DMS153 (cell line): ENCODE results near the gene CST6.
"Not testable (repeated sequence)": the region's sequence is repeated elsewhere in the genome, so short reads cannot be mapped to it uniquely, and the experiment has no call there.

Experiments used
- DNase-seq: peaks from one replicate; lab custom pipeline; 2025; lab: John Stamatoyannopoulos, UW

CST6 gene

DNA sequence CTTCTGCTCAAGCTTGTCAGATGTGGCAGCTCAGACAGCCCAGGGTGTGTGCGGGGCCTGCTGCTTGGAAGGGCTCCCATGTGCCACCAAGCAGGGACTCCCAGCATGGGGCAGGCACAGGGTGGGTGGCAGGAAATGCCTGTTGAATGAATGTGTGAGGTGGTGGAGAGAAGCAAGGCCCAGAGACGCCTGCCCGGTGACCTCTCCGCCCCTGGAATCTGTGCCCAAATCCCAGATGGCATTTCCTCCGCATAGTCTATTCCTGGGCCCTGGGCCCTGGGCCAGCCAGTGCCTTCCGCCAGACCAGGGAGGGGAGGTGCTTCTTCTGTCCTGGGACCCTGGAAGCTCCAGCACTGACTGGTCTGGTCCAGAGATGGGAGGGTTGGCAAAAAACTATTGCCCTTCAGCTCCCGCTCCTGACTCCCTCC is 3.7 kb downstream of the CST6 start:
- no peak for DNase-seq

DNA sequence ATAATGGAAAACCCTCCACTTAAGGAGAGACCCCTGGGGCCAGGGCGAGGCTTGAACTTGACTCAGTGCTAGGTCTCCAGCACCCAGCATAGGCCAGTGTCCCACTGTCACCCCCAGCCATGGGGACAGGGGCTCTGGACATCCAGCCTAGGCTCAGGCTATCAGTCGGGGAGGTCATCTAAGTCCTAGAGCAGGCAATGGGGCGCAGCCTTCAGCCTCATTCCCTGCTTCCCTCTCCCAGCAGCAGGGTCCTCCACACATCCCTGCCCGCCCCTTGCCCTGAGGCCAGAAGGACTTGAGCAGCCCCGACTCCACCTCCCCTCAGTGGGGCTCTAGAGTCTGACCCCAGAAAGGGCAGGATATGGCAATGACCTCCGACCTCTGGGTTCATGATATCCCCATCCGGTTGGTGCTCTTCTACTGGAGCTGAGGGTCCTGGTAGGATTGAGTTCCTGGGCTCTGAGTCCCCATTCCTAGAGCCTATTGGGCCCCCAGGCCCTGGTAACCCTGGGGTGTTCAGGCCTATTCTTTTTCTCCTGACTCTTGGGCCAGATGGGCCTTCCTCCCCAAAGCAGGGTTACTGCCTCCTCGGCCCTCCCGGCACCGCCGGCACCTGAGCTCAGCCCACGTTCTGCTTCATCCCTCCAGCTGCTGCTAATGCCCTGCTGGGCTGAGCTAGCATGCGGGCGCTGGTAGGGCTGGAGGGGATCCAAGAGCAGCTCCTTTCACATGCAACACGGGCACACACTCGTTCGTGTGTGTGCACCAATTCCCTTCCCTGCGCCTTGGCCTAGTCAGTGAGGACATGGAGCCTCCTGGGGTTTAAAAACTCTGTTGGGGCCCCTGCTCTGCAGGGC is 4.4 kb downstream of the CST6 start:
- no peak for DNase-seq

- no peak for DNase-seq
Measured at GRCh38 chr11:66016793-66017177, 5.0 kb downstream of the CST6 start.

- no peak for DNase-seq
Measured at GRCh38 chr11:66017321-66017720, 5.5 kb downstream of the CST6 start.

DNA sequence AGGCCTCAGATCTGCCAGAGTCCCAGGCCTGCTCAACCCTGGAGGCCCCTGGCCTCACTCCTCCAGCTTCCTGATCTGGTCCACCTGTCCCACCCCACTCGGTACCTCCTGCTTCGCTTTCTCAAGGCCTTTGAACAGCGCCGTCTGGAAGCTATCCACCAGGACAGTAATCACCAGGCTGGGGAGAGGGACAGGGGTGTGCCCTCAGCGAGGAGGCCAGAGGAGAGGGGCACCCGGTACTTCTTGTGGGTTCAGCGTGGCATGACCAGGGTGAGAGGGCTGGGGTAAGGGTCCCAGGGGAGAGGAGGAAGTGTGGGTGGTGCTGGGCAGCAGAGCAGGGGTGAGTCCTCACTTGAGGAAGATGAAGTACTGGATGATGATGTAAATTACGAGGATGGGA is 8.4 kb downstream of the CST6 start:
- no peak for DNase-seq

GRCh38 chr11:66020618-66021357 is 9.0 kb downstream of the CST6 start:
- no peak for DNase-seq

- peak; percentile 12 for DNase-seq
Measured at GRCh38 chr11:66022401-66023185, 10.8 kb downstream of the CST6 start.

GRCh38 chr11:66023186-66023440 is 11.3 kb downstream of the CST6 start:
- not testable (repeated sequence) for DNase-seq

DNA sequence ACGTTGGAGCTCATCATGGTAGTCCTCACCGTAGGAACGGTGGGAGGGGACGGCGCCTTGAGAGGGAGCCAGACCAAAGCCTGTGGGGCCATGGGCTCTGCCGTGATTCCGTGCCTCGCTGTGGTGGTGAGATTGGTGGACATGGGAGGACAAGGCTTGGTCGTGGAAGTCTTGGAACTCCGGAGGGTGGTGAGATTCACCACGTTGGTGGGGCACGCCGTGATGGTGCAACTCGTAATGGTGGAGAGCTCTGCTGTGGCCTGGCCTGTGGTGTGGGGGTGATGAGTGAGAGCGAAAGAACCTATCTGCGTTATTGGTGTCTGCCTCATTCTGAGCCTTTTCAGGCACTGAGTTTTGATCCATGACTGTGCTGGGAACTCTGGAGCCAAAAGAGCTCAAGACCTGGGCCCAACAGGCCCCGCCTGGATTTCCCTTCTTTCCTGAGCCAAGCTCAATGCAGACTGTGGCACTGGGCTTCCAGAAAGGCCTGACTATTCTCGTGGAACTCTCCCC is 14.3 kb downstream of the CST6 start, which contains the start of gene CATSPER1:
Gene CATSPER1, minus strand, starts transcription at position 463 of the 513 bp plus-strand sequence. Its CDS starts 100 bp downstream, at position 363.
- no peak for DNase-seq

DNA sequence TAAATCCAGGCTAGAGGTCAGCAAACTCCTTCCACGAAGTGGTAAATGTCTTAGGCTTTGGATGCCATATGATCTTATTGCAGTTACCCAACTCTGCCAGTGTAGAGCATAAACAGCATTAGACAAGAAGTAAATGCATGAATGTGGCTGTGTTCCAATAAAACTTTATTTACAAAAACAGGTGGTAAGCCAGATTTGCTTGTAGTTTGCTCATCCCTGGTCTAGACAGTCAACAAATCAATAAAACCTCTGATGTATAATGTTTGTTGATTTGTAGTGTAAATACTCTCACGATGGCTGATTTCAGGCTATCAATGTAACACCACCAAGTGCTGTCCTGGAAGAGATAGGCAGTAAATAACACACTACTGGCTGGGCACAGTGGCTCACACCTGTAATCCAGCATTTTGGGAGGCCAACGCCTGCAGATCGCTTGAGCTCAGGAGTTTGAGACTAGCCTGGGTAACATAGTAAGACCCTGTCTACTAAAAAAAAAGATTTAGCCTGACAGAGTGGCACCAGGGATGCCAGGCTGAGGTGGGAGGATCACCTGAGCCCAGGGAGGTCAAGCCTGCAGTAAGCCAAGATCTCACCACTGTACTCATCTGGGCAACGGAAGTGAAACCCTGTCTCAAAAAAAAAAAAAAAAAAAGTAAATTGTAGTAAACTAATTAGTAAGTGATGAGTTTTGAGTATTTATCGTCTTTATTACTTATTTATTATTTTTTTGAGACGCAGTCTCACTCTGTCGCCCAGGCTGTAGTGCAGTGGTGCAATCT is 21.3 kb downstream of the CST6 start:
- no peak for DNase-seq

- no peak for DNase-seq
Measured at GRCh38 chr11:66035653-66036333, 24.0 kb downstream of the CST6 start.

DNA sequence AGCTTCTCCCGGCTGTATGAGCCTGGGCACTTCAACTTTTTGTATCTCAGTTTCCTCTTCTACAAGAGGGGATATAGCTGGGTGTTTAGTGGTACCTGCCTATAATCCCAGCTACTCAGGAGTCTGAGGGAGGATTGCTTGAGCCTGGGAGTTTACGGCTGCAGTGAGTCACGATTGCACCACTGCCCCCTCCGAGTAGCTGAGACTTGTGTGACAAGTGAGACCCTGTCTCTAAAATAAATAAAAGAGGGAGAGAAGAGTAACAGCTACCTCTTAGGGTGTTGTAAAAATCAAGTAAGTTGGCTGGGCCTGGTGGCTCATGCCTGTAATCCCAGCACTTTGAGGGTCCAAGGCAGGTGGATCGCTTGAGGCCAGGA is 24.5 kb downstream of the CST6 start:
- DNase-seq = no peak

GRCh38 chr11:66037327-66037726 is 25.5 kb downstream of the CST6 start:
- DNase-seq = no peak

GRCh38 chr11:66039765-66040164 is 28.0 kb downstream of the CST6 start:
- DNase-seq = no peak

DNA sequence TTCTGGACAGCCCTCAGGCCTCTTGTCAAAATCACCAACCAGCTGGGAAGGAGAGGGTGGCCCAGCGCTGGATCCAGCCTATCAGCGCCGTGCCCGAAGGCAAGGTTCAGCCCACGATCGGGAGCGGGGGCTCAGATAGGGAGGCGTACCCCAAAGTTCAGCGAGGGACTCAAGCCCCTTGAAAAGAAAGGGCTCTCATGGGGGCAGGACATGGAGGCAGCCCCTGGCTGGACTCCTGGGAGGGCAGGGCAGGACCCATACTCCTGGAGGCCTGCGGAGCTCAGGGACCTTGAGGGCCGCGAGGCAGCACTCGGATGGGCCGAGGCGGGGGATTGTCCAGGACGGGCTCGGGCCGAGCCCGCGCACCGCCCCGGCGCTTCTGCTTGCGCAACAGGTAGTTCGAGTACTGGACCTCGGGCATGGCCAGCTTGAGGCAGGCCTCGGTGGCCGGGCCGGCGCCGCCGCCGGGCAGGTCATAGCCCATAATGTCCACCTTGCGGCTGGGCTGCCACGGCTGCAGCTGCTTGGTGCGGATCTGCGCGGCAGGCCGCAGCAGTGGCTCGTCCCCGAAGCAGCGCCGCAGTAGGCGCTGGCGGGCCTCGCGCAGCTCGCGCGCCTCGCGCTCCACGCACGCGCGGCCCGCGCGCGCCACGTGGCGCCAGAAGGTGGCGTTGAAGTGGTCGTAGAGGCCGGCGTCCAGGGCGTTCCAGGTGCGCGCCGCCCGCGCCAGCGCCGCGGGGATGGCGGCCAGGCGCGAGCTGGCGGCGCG is 30.6 kb downstream of the CST6 start:
- DNase-seq = no peak

- no peak for DNase-seq
Measured at GRCh38 chr11:66042996-66043906, 31.4 kb downstream of the CST6 start.

DNA sequence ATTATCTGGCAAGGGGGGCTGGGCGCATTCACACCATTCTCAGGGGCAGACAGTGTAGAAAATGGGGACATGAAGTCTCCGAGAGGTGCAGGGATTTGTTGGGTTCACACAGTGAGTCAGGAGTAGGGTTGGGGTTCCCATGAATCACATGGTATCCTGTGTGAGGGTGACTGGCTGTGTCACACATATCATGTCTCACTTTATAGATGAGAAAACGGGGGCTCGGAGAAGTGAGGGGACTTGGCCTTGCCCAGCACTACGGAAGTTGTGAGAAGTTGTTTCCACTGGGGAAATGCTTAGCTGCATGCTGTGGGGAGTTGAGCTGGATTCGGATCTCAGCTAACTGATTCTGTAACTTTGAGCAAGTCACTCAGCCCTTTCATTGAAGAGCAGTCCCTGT is 32.9 kb downstream of the CST6 start:
- no peak for DNase-seq

DNA sequence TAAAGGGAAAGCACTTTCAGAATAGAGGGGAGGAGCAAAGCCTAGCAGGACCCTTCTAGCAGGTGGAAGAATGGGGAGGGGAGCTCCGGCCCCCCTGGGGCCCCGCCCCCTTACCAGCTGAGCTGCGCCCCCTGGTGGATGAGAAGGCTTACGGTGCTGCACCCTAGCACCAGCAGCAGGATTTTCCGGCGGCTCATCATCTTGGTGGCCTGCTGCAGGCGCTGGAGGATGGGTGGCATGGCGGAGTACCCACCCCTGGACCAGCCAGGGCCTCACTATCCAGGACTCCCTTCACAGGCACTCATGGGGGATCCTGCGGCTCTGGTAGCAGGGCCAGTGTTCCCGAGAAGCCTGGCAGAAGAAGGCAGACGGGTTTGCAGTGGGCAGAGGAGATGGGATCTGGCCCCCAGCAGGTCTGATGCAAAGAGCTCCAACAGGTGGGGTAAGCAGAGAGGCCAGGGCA is 33.4 kb downstream of the CST6 start:
- peak; percentile 41 for DNase-seq

DNA sequence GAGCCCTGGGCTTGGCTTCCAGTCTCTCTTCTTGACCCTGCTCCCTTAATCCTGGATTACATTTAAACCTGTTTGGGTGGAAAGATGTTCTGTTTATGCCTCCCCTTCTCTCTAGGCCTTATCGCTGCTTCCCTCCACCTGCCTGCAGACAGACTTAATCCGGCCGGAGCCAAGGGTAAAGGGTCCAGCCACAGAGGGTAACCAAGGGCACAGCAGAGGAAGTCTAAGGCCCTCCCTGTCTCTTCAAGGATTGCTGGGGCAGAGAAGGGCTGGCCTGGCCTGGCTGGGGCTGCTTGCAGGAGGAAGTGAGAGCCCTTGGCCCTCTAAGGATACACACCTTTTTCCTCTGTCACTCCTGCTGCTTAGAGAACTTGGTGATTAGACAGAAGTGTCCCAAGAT is 35.1 kb downstream of the CST6 start:
- DNase-seq = no peak
